Fibroblast of pulmonary artery (primary cell): ENCODE results near the gene ALX1.

Experiments
- DNase-seq: peaks from one replicate; pipeline ENCODE4 v3.0.0-alpha.2; 2010; ENCODE audit warnings: low read depth
- H3K4me3 ChIP-seq: replicated peaks from 2 replicates; pipeline ENCODE4 v1.5.1; 2011; ENCODE audit warnings: low read depth, mild to moderate bottlenecking, control low read depth, low read length, moderate library complexity
- TF ChIP-seq, protein P1 (sequence below): IDR thresholded peaks from 2 replicates; pipeline ENCODE4 v1.5.1; 2011; ENCODE audit warnings: mild to moderate bottlenecking, control low read depth, low read length, inconsistent platforms; ENCODE audit errors: missing control alignments

The ALX1 gene

DNA sequence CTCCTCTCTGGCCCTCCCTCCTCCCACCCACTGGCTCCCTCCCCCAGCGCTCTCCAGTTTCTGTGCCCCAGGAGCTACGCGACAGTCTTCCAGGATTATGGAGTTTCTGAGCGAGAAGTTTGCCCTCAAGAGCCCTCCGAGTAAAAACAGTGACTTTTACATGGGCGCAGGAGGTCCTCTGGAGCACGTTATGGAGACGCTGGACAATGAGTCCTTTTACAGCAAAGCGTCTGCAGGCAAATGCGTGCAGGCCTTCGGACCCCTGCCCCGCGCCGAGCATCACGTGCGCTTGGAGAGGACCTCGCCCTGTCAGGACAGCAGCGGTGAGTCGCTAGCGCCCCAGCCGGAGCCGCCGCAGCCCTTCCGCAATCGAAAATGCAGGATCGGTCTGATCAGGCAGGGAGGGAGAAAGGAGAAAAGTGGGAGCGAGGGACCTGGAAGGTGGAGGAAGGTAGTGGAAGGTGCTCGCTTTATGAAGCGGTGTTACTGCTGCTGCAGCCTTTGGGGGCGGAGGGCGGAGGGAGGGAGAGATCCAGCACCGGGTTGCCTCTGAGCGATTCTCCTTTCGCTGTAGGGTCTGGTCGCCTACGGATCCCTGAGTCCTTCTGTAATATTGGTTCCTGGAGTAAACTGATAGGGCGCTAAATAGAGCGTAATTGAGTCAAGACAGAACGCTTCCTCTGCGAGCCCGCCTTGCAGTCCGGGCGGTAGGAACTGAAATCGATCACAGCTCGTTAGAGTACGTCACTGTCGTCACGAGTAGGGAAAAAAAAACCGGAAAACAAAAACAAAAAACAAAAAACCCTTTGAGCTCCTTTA is at the start of gene ALX1:
TSS of gene ALX1 (plus strand) at position 56 of the 819 bp plus-strand sequence. CDS start at position 98, 42 bp downstream.
- TF ChIP-seq, protein P1, sequence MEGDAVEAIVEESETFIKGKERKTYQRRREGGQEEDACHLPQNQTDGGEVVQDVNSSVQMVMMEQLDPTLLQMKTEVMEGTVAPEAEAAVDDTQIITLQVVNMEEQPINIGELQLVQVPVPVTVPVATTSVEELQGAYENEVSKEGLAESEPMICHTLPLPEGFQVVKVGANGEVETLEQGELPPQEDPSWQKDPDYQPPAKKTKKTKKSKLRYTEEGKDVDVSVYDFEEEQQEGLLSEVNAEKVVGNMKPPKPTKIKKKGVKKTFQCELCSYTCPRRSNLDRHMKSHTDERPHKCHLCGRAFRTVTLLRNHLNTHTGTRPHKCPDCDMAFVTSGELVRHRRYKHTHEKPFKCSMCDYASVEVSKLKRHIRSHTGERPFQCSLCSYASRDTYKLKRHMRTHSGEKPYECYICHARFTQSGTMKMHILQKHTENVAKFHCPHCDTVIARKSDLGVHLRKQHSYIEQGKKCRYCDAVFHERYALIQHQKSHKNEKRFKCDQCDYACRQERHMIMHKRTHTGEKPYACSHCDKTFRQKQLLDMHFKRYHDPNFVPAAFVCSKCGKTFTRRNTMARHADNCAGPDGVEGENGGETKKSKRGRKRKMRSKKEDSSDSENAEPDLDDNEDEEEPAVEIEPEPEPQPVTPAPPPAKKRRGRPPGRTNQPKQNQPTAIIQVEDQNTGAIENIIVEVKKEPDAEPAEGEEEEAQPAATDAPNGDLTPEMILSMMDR: no peak
- peak within 1 kb of the TSS; percentile 56 for H3K4me3 ChIP-seq
- peak; percentile 42 for DNase-seq

DNA sequence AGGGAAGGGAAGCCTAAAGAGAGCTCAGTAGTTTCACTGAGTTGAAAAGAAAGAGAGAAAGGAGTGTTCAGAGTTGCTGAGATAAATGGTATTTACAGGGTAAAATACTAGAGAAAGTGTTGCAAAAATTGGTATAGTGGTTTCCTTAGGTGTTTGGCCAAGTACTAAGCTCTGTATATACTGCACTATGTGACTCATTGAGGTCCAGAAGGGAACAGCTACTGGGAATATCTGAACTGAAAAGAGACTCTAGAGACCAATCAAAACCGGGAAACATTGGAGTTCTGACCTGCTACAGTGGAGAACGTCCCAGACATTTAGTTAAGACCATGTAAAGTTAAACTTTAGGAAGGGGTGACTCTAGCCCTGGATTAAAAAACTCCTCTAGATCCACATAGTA is 42.7 kb upstream of the ALX1 start:
- TF ChIP-seq, protein P1: no peak
- no peak overlapping the region for H3K4me3 ChIP-seq
- no peak for DNase-seq

DNA sequence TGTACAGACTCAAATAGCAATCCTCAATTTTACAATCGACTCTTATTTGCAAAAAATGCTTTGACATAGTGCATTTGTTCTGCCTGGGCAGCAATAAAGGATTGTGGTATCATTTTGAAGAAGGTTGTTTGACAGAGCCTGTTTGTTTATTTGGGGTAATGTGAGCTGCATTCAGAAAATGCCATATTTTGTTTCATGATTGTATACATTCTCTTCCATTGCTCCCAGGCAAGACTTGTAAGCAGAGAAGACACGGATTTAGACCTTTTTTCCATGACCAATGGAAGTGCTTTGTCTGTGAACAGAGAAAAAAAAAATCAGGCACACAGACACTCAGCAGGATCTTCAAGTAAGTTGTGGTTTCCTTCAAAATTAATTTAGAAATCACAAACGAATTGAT is 35.5 kb upstream of the ALX1 start:
- no peak for DNase-seq
- H3K4me3 ChIP-seq: no peak overlapping the region
- TF ChIP-seq, protein P1: no peak

DNA sequence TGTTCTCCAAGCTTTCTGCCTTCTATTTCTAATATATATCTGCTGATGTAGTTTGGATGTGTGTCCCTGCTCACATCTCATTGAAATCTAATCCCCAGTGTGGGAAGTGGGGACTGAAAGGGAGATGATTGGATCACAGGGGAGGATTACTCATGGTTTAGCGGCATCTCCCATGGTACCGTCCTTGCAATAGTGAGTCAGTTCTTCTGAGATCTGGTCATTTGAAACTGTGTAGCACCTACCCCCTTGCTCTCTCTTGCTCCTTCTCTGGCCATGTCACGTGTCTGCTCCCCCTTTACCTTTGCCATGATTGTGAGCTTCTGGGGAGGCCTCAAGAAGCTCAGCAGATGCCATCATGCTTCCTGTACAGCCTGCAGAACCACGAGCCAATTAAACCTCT is 26.2 kb upstream of the ALX1 start:
- TF ChIP-seq, protein P1: no peak
- no peak overlapping the region for H3K4me3 ChIP-seq
- DNase-seq: no peak

DNA sequence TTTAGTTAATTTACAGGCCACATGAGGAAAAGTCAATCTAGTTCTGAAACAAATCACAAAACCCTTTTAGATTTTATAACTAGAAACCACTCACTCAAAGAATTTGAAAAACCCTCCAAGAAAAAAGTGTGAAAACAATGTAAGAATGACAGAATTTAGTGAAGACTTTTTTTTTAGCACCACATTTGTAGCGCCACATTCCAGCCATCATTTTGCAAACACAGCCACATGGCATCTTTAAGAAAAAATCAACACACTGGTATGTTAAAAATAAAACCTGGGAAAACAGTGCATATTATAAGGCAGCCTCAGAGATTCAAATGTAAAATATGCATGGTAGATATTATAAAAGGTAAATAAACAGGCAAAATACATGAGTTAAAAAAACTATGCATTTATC is 22.3 kb upstream of the ALX1 start:
- no peak overlapping the region for H3K4me3 ChIP-seq
- no peak for DNase-seq
- TF ChIP-seq, protein P1: no peak

DNA sequence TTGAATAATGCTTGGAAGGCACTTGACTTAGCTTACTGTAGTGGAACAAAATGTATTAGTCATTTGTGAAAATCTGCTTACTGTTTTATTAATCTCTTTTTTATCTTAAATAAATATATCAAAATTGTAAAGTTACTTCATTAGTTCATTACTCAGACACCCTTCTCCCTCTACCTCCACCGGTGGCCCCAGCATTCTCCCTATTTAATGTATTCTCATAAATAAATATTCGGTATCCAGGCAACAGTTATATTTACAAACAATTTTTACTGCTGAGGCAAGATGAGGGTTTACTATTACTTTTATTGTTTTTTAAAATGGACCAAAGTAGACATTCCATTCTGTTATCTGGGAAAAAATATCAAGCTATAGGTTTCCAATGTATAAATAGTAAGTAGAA is 19.6 kb upstream of the ALX1 start:
- DNase-seq: no peak
- TF ChIP-seq, protein P1: no peak
- no peak overlapping the region for H3K4me3 ChIP-seq

DNA sequence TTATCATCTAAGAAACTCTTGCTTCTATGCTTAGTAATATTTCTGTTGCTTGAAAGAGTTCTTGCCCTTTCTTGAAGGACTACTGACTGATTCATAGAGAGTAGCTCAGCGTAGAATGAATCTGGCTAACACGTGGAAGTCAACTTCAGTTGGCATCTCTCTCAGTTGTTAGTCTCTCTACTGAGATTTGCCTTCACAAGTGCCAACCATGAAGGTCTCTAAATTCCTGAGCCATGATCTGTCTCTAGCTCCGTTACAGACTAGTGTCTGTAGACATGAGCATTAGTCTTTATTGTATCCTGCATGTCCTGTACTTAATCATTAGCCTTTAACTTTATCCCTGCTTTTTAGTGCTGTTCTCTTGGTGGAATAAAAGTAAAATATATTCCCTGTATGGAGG is 19.1 kb upstream of the ALX1 start:
- TF ChIP-seq, protein P1: no peak
- no peak overlapping the region for H3K4me3 ChIP-seq
- DNase-seq: no peak
